HepG2 (cell line): ENCODE results near the gene SOST. TPM values are rescaled to one million over a fixed set of nuclear protein-coding genes. Genes with fewer than 3 reads are reported as not detected.
A peak's percentile ranks its signal among the peaks of the same experiment; 100 is the strongest.

Experiments
- AHR ChIP-seq: IDR thresholded peaks from 2 replicates; pipeline ENCODE4 v1.6.1; 2018; ENCODE audit warnings: missing genetic modification reagents, missing compliant biosample characterization
- ARID5B ChIP-seq: IDR thresholded peaks from 2 replicates; pipeline ENCODE4 v1.4.0; 2020; ENCODE audit warnings: mild to moderate bottlenecking, missing genetic modification reagents
- DMTF1 ChIP-seq: sonication (generic); formaldehyde crosslinking; IDR thresholded peaks from 2 replicates; pipeline ENCODE4 v1.4.0; 2020; ENCODE audit warnings: mild to moderate bottlenecking, missing genetic modification reagents
- HNF1B ChIP-seq: sonication (generic); formaldehyde crosslinking; IDR thresholded peaks from 2 replicates; pipeline ENCODE4 v1.5.1; 2020; ENCODE audit warnings: mild to moderate bottlenecking, moderate library complexity, missing genetic modification reagents
- MLXIP ChIP-seq: sonication (generic); formaldehyde crosslinking; IDR thresholded peaks from 2 replicates; pipeline ENCODE4 v1.9.0; 2021; ENCODE audit warnings: missing genetic modification reagents, borderline replicate concordance
- NFIB ChIP-seq: sonication (generic); formaldehyde crosslinking; IDR thresholded peaks from 2 replicates; pipeline ENCODE4 v1.9.0; 2021; ENCODE audit warnings: missing genetic modification reagents, mild to moderate bottlenecking, borderline replicate concordance
- NR0B2 ChIP-seq: sonication (generic); formaldehyde crosslinking; IDR thresholded peaks from 2 replicates; pipeline ENCODE4 v1.4.0; 2020; ENCODE audit warnings: mild to moderate bottlenecking, missing genetic modification reagents
- NR2F1 ChIP-seq, 2 experiments: fragments of 450-650 bp in 1 of 2; formaldehyde crosslinking in 1 of 2; IDR thresholded peaks; 2 replicates each; pipeline versions ENCODE4 v1.5.0 to v1.6.1; 2016 to 2020; ENCODE audit warnings: mild to moderate bottlenecking in 1 of 2, missing compliant biosample characterization in 1 of 2, missing genetic modification reagents in 1 of 2, moderate library complexity in 1 of 2
- PITX1 ChIP-seq: sonication (generic); formaldehyde crosslinking; IDR thresholded peaks from 2 replicates; pipeline ENCODE4 v1.5.1; 2020; ENCODE audit warnings: mild to moderate bottlenecking, missing genetic modification reagents
- SMC3 ChIP-seq: IDR thresholded peaks from 2 replicates; pipeline ENCODE4 v1.6.1; 2011; ENCODE audit warnings: low read length, improper control_type of control experiment
- SP5 ChIP-seq: IDR thresholded peaks from 2 replicates; pipeline ENCODE4 v1.6.1; 2016; ENCODE audit warnings: low read depth, borderline replicate concordance
- TARDBP ChIP-seq: sonication (generic); formaldehyde crosslinking; IDR thresholded peaks from 2 replicates; pipeline ENCODE4 v1.8.0; 2022; ENCODE audit warnings: mild to moderate bottlenecking, missing genetic modification reagents
- XBP1 ChIP-seq: sonication (generic); formaldehyde crosslinking; IDR thresholded peaks from 2 replicates; pipeline ENCODE4 v1.5.0; 2020; ENCODE audit warnings: missing genetic modification reagents
- ZFP1 ChIP-seq: IDR thresholded peaks from 2 replicates; pipeline ENCODE4 v1.6.1; 2016
- ZNF572 ChIP-seq: sonication (generic); formaldehyde crosslinking; IDR thresholded peaks from 2 replicates; pipeline ENCODE4 v1.5.1; 2020; ENCODE audit warnings: mild to moderate bottlenecking, missing genetic modification reagents
- ZNF576 ChIP-seq: sonication (generic); formaldehyde crosslinking; IDR thresholded peaks from 2 replicates; pipeline ENCODE4 v1.4.0; 2020; ENCODE audit warnings: mild to moderate bottlenecking, missing genetic modification reagents
- ZNF691 ChIP-seq: sonication (generic); formaldehyde crosslinking; IDR thresholded peaks from 2 replicates; pipeline ENCODE4 v1.4.0; 2020; ENCODE audit warnings: missing genetic modification reagents, low read depth, mild to moderate bottlenecking, borderline replicate concordance
- ZNF75D ChIP-seq: sonication (generic); formaldehyde crosslinking; IDR thresholded peaks from 2 replicates; pipeline ENCODE4 v1.8.1; 2023; ENCODE audit warnings: missing genetic modification reagents, mild to moderate bottlenecking, borderline replicate concordance
- polyA plus RNA-seq, 8 experiments: library from polyadenylated mRNA; depleted of rRNA in 3 of 8; stranded (reverse) in 7 of 8; unstranded in 1 of 8; fragments of >200 nt; fragmentation: Illumina TruSeq in 4 of 8; extraction: Trizol in 4 of 8; gene quantifications; 2 replicates each; pipeline versions ENCODE4 v1.2.1 to v1.2.3, GENCODE V29; 2011 to 2016; ENCODE audit warnings: low read depth in 4 of 8, missing spikeins in 1 of 8, mixed read lengths in 1 of 8; ENCODE audit not compliant: insufficient read depth in 1 of 8
- total RNA-seq, 5 experiments: library from RNA; depleted of rRNA; stranded (reverse); fragments of >200 nt; fragmentation: Illumina TruSeq; extraction: Trizol; gene quantifications; 2 replicates each; pipeline ENCODE4 v1.2.3, GENCODE V29; 2016; ENCODE audit warnings: low read depth in 1 of 5

Gene SOST
- total and polyA plus RNA-seq, 2 of the 13 experiments (the other 11 are each of a cell fraction or from before 2014, with no cell fraction given), result not detected

- TF ChIP-seq DMTF1 (CRISPR knock-in tag) (no peak), ZNF75D (CRISPR knock-in tag) (no peak), PITX1 (CRISPR knock-in tag) (peak; percentile 76; the same call in 1 of the 2 replicates), NR0B2 (CRISPR knock-in tag) (no peak), XBP1 (no peak), TARDBP (CRISPR knock-in tag) (peak; percentile 86), ZNF576 (CRISPR knock-in tag) (no peak), ZNF572 (CRISPR knock-in tag) (no peak), NR2F1 (CRISPR knock-in tag; IDR thresholded peaks at IDR 0.05) (peak; percentile 76 to 98), SP5 (peak; percentile 80; the same call in 1 of the 2 replicates), HNF1B (peak; percentile 62; the same call in 1 of the 2 replicates), MLXIP (CRISPR knock-in tag) (no peak), SMC3 (no peak), ZNF691 (CRISPR knock-in tag) (no peak), NFIB (no peak), ARID5B (peak; percentile 97), ZFP1 (CRISPR knock-in tag) (no peak), AHR (CRISPR knock-in tag) (no peak)
These were observed 43.3 kb upstream of the SOST start (continued) for GRCh38 chr17:43801844-43802243.
